Gastroesophageal sphincter (tissue), 4 donors: ENCODE results near the gene MED17. TPM values are rescaled to one million over a fixed set of nuclear protein-coding genes. Genes with fewer than 3 reads are reported as not detected.

Source experiments
- ATAC-seq: fragments of 150-250 bp; one replicate; pipeline ENCODE4 v1.9.1; 2016; ENCODE audit warnings: mild to moderate bottlenecking, moderate library complexity
- H3K27ac ChIP-seq, 4 donors: fragments of 200-600 bp; sonication (generic) in 3 of 4; 1 replicate in 3 of 4; 2 replicates in 1 of 4; pipeline ENCODE4 v1.5.1; 2016 to 2019
- H3K27me3 ChIP-seq: fragments of 200-600 bp; sonication (generic); one replicate; pipeline ENCODE4 v1.5.1; 2019
- H3K36me3 ChIP-seq, 2 donors: fragments of 200-600 bp; sonication (generic); one replicate each; pipeline ENCODE4 v1.5.1; 2019; ENCODE audit warnings: control low read depth in 1 of 2
- H3K4me1 ChIP-seq, 3 donors: fragments of 200-600 bp; sonication (generic); 1 replicate in 2 of 3; 2 replicates in 1 of 3; pipeline ENCODE4 v1.5.1; 2016 to 2019; ENCODE audit warnings: control low read depth in 2 of 3
- H3K4me3 ChIP-seq, 2 donors: fragments of 200-600 bp; sonication (generic); one replicate each; pipeline ENCODE4 v1.5.1; 2019; ENCODE audit warnings: mild to moderate bottlenecking in 1 of 2, moderate library complexity in 1 of 2
- H3K9me3 ChIP-seq, 3 donors: fragments of 200-600 bp; sonication (generic); one replicate each; pipeline ENCODE4 v1.5.1; 2017 to 2019; ENCODE audit warnings: control low read depth in 2 of 3
- EP300 ChIP-seq: sonication (generic); formaldehyde crosslinking; IDR thresholded peaks from one replicate; pipeline ENCODE4 v1.6.1; 2017; ENCODE audit warnings: antibody characterized with exemption, mild to moderate bottlenecking
- POLR2A ChIP-seq, 2 donors: fragments of 450-650 bp; IDR thresholded peaks; one replicate each; pipeline ENCODE4 v1.6.1; 2017; ENCODE audit warnings: antibody characterized with exemption in 2 of 2, mild to moderate bottlenecking in 2 of 2, moderate library complexity in 1 of 2
- POLR2AphosphoS5 ChIP-seq: sonication (generic); formaldehyde crosslinking; IDR thresholded peaks from one replicate; pipeline ENCODE4 v1.6.1; 2017; ENCODE audit warnings: antibody characterized with exemption
- WGBS, 2 donors: methylation state at CpG; one replicate each; pipeline ENCODE4 v1.1.5; 2018; ENCODE audit warnings: low coverage in 1 of 2; 5-methylcytosine and 5-hydroxymethylcytosine counted together
- total RNA-seq, 4 donors: library from RNA; depleted of rRNA; stranded (reverse); fragments of >200 nt; gene quantifications; one replicate each; pipeline ENCODE4 v1.1.0, GENCODE V29; 2016
- TF ChIP-seq, protein P1 (sequence below), 4 experiments: fragments of 200-600 bp in 2 of 4; fragments of 450-650 bp in 2 of 4; sonication (generic) in 1 of 4; IDR thresholded peaks; one replicate each; pipeline ENCODE4 v1.5.1; 2017 to 2019; ENCODE audit warnings: antibody characterized with exemption in 4 of 4, mild to moderate bottlenecking in 2 of 4, moderate library complexity in 2 of 4

MED17 gene
- total RNA-seq, 4 donors from 2014 or later = 27.1 to 29.7 (median 28.2) TPM

DNA sequence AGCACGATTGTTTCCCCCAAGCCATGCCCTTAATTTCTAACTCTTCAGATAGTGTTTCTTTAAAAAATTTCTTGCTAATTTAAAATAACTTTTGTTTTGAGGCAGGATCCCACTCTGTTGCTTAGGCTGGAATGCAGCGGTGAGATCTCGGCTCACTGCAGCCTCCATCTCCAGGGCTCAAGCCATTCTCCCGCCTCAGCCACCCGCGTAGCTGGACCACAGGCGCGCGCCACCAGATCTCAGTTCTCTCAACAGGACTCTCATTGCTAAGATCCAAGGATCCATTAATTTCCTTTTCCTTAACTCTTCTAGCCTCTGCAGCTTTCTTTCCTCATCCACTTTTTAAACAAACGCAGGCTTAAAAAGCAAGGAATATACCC lies 327 bp upstream of the MED17 start:
- Histone ChIP-seq H3K4me1 (peaks cover 9 to 44% (median 13%) of the 10 kb centered on the region in 3 donors), H3K9me3 (no peaks in the 10 kb centered on the region), H3K36me3 (peaks cover 0 to 10% of the 10 kb centered on the region in 2 donors), H3K27me3 (no peaks in the 10 kb centered on the region), H3K27ac (peak overlapping the region in 3 of 4 donors; percentile 95 to 97 (median 95)), H3K4me3 (peak overlapping the region; percentile 62 to 93)
- TF ChIP-seq EP300 (no peak), POLR2AphosphoS5 (no peak), POLR2A (IDR thresholded peaks at IDR 0.05) (no peak)
- TF ChIP-seq, protein P1, sequence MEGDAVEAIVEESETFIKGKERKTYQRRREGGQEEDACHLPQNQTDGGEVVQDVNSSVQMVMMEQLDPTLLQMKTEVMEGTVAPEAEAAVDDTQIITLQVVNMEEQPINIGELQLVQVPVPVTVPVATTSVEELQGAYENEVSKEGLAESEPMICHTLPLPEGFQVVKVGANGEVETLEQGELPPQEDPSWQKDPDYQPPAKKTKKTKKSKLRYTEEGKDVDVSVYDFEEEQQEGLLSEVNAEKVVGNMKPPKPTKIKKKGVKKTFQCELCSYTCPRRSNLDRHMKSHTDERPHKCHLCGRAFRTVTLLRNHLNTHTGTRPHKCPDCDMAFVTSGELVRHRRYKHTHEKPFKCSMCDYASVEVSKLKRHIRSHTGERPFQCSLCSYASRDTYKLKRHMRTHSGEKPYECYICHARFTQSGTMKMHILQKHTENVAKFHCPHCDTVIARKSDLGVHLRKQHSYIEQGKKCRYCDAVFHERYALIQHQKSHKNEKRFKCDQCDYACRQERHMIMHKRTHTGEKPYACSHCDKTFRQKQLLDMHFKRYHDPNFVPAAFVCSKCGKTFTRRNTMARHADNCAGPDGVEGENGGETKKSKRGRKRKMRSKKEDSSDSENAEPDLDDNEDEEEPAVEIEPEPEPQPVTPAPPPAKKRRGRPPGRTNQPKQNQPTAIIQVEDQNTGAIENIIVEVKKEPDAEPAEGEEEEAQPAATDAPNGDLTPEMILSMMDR (IDR thresholded peaks at IDR 0.05) = no peak
- 0 to 1% methylated on average over 10 of the region's 10 CpGs for WGBS, 2 donors
- peak; percentile 58 for ATAC-seq

DNA sequence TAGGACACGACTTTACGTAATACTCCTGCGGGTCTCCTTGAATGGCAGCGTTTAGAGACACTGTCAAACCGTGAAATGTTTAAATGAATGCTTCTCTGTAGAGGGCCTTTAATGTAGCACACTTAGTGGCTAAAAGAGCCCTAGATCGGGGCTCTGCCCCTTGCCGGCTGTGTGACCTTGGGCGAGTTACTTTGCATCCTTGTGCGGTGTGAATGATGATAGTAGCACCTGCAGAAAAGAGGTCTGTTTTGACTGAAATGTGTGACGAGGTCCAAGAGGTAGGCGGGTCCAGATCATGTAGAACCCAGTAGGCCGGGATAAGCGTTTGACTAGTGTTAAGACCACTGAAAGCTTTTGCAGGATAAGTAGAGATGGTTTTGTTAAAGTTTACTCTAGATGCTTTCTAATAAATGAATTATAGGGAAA lies 866 bp downstream of the MED17 start:
- ATAC-seq = no peak
- Histone ChIP-seq H3K36me3 (peaks cover 0 to 21% of the 10 kb centered on the region in 2 donors), H3K27ac (peak overlapping the region; percentile 93 to 97 (median 95)), H3K4me1 (peaks cover 9 to 51% (median 13%) of the 10 kb centered on the region in 3 donors), H3K9me3 (no peaks in the 10 kb centered on the region), H3K27me3 (no peaks in the 10 kb centered on the region), H3K4me3 (peak overlapping the region; percentile 62 to 93)
- TF ChIP-seq POLR2AphosphoS5 (no peak), POLR2A (IDR thresholded peaks at IDR 0.05) (no peak), EP300 (no peak)
- TF ChIP-seq, protein P1 (IDR thresholded peaks at IDR 0.05) = peak in 1 of 4 experiments; percentile 2
- 0% methylated on average over 6 to 9 of the region's 13 CpGs for WGBS, 2 donors

DNA sequence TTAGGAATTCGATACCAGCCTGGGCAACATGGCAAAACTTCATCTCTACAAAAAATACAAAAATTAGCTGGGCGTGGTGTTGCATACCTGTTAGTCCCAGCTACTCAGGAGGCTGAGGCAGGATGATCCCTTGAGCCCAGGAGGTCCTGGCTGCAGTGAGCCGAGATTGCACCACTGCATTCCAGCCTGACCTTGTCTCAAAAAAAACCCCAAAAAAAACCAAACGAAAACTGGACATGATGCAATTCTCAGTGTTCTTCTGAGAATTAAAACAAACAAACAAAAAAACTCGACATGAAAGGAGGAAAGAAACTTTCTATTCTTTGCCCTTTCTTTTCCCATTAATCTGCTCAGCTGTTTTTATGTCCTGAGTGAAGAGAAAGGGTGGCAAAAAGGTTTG lies 7.4 kb downstream of the MED17 start:
- no peak for ATAC-seq
- Histone ChIP-seq H3K9me3 (no peaks in the 10 kb centered on the region), H3K36me3 (peaks cover 8 to 86% of the 10 kb centered on the region in 2 donors), H3K27me3 (no peaks in the 10 kb centered on the region), H3K27ac (no peak overlapping the region), H3K4me1 (peaks cover 4 to 29% (median 7%) of the 10 kb centered on the region in 3 donors), H3K4me3 (no peak overlapping the region)
- TF ChIP-seq POLR2AphosphoS5 = no peak
- TF ChIP-seq, protein P1 (IDR thresholded peaks at IDR 0.05) = no peak
- no peak for TF ChIP-seq POLR2A (IDR thresholded peaks at IDR 0.05)
- TF ChIP-seq EP300 = no peak
- WGBS, 2 donors = 71 to 84% methylated on average over 2 to 4 of the region's 5 CpGs

DNA sequence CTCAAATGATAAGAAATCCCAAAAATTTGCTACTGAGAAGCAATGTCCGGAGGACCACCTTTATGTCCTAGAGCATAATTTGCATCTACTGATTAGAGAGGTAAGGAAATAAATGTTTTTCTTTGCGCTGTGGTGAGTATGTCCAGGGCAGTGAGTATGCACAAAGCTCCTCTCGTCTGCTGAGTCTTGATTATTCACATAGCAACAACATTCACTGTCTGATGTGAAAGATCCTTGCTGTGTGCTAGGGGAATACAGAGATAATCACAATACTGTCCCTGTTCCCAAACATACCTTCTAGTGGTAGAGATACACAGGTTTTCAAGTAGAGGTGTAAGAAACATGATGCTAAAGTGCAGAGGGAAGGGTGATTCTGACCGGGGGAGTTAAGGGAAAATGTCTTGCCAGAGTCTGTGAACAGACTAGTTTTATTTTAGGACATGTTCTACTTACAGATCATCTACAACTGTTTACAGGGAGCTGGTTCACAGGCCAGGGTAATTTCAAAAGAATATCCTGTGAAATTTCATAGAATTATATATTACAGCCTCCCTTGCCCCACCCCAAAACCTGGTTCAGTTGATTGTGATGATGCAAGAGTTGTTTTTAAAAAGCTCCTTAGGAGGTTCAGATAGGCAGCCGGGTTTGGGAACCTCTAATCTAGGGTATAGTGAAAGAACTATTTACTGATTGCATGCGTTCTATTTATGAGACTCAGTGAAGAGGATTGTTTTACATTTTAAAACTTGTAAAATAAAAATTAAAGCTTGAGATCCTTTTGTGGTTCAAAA lies 12.6 kb downstream of the MED17 start:
- no peak overlapping the region for H3K27ac ChIP-seq
- TF ChIP-seq, protein P1 (IDR thresholded peaks at IDR 0.05) = no peak
- TF ChIP-seq POLR2AphosphoS5 (no peak), EP300 (no peak), POLR2A (IDR thresholded peaks at IDR 0.05) (no peak)
- no peaks in the 10 kb centered on the region for H3K27me3 ChIP-seq
- no peak for ATAC-seq
- no peak overlapping the region for H3K4me3 ChIP-seq
- no peaks in the 10 kb centered on the region for H3K4me1 ChIP-seq
- H3K36me3 ChIP-seq = peaks cover 19 to 98% of the 10 kb centered on the region in 2 donors
- H3K9me3 ChIP-seq = no peaks in the 10 kb centered on the region
- 75 to 95% methylated on average over 5 to 6 of the region's 6 CpGs for WGBS, 2 donors

DNA sequence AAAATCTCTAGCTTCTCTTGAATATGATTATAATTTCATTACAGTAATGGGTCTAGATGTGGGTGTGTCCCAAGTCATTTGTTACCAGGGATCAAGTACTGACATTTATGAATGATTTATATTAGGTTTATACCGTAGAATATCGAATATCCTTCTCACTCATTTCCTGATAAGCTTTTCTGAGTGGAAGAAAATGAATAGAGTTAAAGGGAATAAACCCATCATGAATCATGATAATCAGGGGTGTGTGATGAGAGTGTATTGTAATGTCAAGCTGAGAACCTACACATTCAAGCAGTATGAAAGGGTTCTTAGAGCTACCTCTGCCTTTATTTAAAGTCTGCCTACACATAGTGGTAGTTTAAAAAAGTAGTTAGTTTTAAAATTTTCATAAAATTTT lies 17.3 kb downstream of the MED17 start:
- no peak for ATAC-seq
- Histone ChIP-seq H3K27me3 (no peaks in the 10 kb centered on the region), H3K36me3 (peaks cover 14 to 98% of the 10 kb centered on the region in 2 donors), H3K4me3 (no peak overlapping the region), H3K27ac (no peak overlapping the region), H3K9me3 (no peaks in the 10 kb centered on the region), H3K4me1 (no peaks in the 10 kb centered on the region)
- no peak for TF ChIP-seq POLR2A (IDR thresholded peaks at IDR 0.05)
- 42 to 68% methylated on average over 2 of the region's 2 CpGs for WGBS, 2 donors
